Effector CD4-positive, alpha-beta T cell (primary cell): ENCODE measurements around the gene TTC32.
"Not testable (repeated sequence)": the region's sequence is repeated elsewhere in the genome, so short reads cannot be mapped to it uniquely, and the experiment has no call there.

Experiments used
- DNase-seq: peaks from one replicate; pipeline ENCODE4 v3.0.0-alpha.2; 2020
- total RNA-seq: gene quantifications from one replicate; lab custom pipeline; 2026; lab: John Stamatoyannopoulos, UW

TTC32 gene
- 32.1 reads per million, percentile 58 among the genes with 10 or more reads in this experiment for total RNA-seq

- DNase-seq, result peak; percentile 94
Measured at GRCh38 chr2:19901442-19902215, at the start of gene TTC32. Gene TTC32 (minus strand): TSS chr2:19901983. CDS start chr2:19901854, 129 bp downstream.

GRCh38 chr2:19949071-19949470 is 47.3 kb upstream of the TTC32 start:
- no peak for DNase-seq

GRCh38 chr2:19947184-19947940 is 45.6 kb upstream of the TTC32 start:
- DNase-seq, result no peak

- DNase-seq, result no peak
Measured at GRCh38 chr2:19944205-19944845, 42.5 kb upstream of the TTC32 start.

GRCh38 chr2:19943189-19943588 is 41.4 kb upstream of the TTC32 start:
- DNase-seq, result no peak

GRCh38 chr2:19942199-19942598 is 40.4 kb upstream of the TTC32 start:
- no peak for DNase-seq

- no peak for DNase-seq
Measured at GRCh38 chr2:19937004-19937403, 35.2 kb upstream of the TTC32 start.

GRCh38 chr2:19936203-19936602 is 34.4 kb upstream of the TTC32 start:
- DNase-seq, result no peak

- DNase-seq, result no peak
Measured at GRCh38 chr2:19933351-19933981, 31.7 kb upstream of the TTC32 start.

GRCh38 chr2:19932928-19933327 is 31.1 kb upstream of the TTC32 start:
- DNase-seq, result no peak

GRCh38 chr2:19929226-19929625 is 27.4 kb upstream of the TTC32 start:
- no peak for DNase-seq

- DNase-seq, result not testable (repeated sequence)
Measured at GRCh38 chr2:19927816-19928215, 26.0 kb upstream of the TTC32 start.

- DNase-seq, result not testable (repeated sequence)
Measured at GRCh38 chr2:19924526-19924925, 22.7 kb upstream of the TTC32 start.

GRCh38 chr2:19922188-19922587 is 20.4 kb upstream of the TTC32 start:
- not testable (repeated sequence) for DNase-seq

GRCh38 chr2:19916385-19916950 is 14.7 kb upstream of the TTC32 start:
- no peak for DNase-seq

GRCh38 chr2:19914266-19914975 is 12.6 kb upstream of the TTC32 start:
- no peak for DNase-seq

GRCh38 chr2:19911808-19912509 is 10.2 kb upstream of the TTC32 start:
- no peak for DNase-seq

- DNase-seq, result no peak
Measured at GRCh38 chr2:19902216-19902740, 495 bp upstream of the TTC32 start.

GRCh38 chr2:19900931-19901441 is 797 bp downstream of the TTC32 start:
- DNase-seq, result no peak
